GM21786 (cell line): ENCODE results near the gene TAB3.
A peak's percentile ranks its signal among the peaks of the same experiment; 100 is the strongest.

Experiments
- ATAC-seq: cut with Tn5 transposase; IDR thresholded peaks from one replicate; pipeline ENCODE4 v1.9.1; 2021; ENCODE audit not compliant: unreplicated experiment

The TAB3 gene, protein sequence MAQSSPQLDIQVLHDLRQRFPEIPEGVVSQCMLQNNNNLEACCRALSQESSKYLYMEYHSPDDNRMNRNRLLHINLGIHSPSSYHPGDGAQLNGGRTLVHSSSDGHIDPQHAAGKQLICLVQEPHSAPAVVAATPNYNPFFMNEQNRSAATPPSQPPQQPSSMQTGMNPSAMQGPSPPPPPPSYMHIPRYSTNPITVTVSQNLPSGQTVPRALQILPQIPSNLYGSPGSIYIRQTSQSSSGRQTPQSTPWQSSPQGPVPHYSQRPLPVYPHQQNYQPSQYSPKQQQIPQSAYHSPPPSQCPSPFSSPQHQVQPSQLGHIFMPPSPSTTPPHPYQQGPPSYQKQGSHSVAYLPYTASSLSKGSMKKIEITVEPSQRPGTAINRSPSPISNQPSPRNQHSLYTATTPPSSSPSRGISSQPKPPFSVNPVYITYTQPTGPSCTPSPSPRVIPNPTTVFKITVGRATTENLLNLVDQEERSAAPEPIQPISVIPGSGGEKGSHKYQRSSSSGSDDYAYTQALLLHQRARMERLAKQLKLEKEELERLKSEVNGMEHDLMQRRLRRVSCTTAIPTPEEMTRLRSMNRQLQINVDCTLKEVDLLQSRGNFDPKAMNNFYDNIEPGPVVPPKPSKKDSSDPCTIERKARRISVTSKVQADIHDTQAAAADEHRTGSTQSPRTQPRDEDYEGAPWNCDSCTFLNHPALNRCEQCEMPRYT

GRCh38 chrX:30889147-30890140, at the start of gene TAB3:
Gene TAB3, minus strand, starts transcription at chrX:30889254. Its CDS starts 29,666 bp downstream, at chrX:30859588.
- peak; percentile 87 for ATAC-seq

DNA sequence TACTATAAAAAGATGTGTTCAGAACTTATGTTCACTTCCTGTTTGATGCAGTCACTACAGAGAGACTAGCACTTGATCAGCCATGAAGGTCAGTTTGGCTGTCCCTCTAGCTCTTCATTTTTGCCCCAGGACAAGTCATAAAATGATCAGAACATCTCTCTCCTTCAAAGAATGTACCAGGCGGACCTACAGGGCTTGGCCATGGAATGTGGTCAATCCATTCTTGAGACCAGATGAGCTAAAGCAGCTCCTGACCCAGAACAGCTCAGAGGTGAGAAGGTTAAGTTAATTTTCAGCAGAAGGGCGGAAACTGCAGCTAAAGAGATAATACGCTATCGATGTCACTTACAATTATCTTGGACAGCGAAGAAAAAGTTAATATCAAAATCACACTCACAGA, 49.2 kb upstream of the TAB3 start:
- ATAC-seq = no peak

- ATAC-seq = no peak
Observed at GRCh38 chrX:30935985-30936384, 46.9 kb upstream of the TAB3 start.

- no peak for ATAC-seq
Observed at GRCh38 chrX:30931920-30932319, 42.9 kb upstream of the TAB3 start.

- ATAC-seq = no peak
Observed at GRCh38 chrX:30930679-30931078, 41.6 kb upstream of the TAB3 start.

DNA sequence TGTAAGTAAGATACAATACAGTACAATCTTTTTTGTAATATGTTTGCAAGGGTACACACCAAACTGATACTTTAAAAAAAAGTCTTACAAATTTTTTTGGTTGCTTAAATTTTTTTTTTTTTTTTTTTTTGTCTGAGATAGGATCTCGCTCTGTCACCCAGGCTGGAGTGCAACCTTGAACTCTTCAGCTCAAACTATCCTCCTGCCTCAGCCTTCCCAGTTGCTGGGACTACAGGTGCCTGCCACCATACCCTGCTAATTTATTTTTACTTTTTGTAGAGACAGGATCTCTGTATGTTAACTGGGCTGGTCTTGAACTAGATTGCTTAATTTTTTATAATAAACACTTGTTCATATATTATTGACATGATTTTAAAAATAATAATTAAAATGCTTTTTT, 41.1 kb upstream of the TAB3 start:
- ATAC-seq = no peak

- no peak for ATAC-seq
Observed at GRCh38 chrX:30920271-30920670, 31.2 kb upstream of the TAB3 start.

DNA sequence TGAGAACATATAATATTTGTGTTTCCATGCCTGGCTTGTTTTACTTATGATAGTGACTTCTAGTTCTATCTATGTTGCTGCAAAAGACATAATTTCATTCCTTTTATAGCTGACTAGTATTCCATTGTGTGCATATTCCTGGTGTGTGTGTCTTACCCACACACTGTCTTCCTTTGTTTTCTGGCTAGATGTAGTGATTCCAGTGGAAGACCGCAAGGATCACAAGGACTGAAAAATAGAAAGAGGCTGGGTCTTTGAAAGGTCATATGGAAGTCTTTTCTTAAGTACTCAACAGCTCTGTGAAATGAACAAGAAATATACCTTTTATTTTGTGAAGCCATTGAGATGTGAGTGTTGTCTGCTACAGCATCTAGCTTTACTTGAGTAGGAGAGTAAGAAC, 29.4 kb upstream of the TAB3 start:
- ATAC-seq = no peak

- no peak for ATAC-seq
Observed at GRCh38 chrX:30913492-30913891, 24.4 kb upstream of the TAB3 start.

DNA sequence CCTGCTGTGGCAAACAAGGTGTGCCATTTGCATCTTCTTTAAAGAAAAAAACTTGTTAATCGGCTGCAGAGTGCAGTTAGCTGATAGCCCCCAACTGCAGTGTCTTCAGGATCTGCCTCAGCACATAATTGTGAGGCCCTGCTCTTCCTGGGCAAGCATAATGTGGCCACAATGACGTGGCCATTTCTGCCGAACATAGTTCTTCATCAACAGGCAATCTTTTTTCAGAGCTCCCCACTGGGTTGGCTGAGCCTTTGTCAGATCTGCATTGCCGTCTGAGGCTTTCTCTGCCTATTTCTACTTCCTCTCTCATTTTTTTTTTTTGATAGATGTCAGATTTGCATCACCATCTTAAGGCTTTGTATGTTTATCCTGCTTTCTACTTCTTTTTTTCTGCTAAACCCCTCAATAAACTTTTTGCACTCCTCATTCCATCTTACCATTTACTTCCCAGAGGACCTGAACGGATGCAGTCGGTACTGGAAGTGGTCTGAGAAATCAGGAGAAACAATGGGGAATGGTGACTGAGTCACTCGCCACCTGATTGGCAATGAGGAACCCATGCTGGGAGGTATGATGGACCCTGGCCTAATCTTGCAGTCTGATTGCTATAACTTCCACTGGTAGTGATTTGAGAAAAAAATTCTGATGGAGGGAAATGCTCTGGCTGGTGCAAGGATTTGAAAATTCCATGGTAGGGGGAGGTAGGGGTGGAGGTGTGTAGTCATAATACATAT, 21.2 kb upstream of the TAB3 start:
- ATAC-seq = no peak

GRCh38 chrX:30906726-30907125, 17.7 kb upstream of the TAB3 start:
- ATAC-seq = no peak

GRCh38 chrX:30905321-30905720, 16.3 kb upstream of the TAB3 start:
- no peak for ATAC-seq

DNA sequence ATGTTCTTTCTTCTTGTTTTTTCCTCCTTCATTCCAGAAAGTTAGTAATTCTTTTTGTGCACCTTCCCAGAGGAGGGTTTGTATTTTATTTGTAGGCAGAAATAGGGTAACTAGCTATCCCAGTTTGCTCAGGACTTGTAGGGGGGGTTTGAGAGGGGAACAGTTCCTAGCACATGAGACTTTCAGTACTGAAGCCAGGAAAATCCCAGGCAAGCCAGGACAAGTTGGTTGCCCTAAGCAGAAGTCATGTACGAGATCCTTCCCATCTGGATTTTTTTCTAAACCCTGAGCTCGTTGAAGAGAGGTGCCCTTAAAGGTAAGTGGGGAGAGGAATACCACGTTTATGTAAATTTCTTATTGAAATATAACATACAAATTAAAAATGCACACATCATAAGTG, 15.6 kb upstream of the TAB3 start:
- no peak for ATAC-seq

DNA sequence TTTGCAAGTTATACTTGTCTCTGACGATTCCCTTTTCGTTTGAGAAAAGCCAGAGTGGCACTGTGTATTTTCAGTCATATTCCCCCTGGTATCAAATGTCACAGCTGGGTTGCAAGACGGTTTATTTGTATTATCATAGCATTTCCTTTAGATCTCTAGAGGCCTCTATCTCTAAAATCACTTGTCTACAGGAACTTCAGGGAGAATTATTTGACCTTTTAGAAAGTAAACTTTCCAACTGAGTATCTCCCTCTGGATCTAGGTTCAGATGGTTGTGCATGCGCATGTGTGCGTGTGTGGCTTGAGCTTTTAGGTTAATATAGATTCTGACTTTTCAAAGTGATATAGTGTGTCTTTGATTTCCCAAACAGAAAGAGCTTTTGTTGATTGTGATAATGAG, 15.1 kb upstream of the TAB3 start:
- no peak for ATAC-seq

DNA sequence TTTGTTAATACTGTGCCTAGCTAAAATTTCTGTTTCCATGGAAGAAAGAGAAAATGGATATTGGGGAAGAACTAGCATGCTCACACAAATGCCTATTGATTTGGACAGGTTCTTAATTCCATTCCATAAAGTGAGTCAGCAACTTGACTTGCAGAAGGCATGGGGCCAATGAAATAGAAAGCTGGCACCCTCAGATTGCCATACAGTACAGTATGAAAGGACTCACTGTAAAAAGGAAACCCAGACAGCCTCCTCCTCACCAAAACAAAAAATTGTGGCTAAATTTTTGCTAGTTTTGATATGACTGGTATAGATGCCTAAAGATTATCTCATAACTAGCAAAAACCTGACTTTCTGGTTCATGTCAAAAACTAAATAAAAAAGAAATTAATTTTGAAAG, 11.2 kb upstream of the TAB3 start:
- ATAC-seq = no peak

DNA sequence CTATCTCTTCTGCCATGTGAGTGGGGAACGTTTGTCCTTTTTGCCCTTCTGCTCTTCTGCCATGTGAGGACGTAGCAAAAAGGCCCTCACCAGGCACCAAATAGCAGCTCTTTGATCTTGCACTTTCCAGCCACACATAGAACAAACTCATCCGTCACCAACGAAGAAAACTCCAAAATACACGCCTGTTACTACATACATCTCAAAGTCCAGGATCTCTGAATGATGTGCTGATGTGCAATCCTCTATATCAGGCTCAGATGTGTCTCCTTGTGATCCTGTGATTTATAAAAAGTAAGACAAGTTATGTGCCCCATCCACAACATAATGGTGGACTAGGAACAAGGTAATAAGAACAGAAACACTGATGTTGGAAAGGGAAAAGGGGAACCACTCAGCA, 9.8 kb upstream of the TAB3 start:
- no peak for ATAC-seq

GRCh38 chrX:30895370-30895769, 6.3 kb upstream of the TAB3 start:
- no peak for ATAC-seq

DNA sequence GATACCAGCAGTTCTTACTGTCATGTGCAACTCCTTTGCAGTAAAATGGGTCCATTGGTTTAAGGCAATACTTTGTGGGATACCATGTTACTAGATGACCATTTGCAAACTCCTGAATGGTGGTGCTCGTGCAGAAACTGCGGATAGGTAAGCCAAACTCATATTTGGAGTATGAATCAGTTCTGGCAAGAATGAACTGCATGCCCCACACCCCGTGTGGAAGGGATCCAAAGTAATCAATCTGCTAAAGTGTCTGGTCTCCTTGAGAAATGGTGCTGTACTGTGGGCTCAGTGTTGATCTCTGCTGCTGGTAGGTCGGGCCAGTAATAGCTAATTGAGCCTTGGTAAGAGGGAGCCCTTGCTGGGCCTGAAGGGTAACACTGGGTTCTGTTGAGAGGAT, 4.2 kb upstream of the TAB3 start:
- ATAC-seq = no peak

GRCh38 chrX:30892591-30892990, 3.5 kb upstream of the TAB3 start:
- no peak for ATAC-seq

- peak; percentile 19 for ATAC-seq
Observed at GRCh38 chrX:30888526-30889146, 418 bp downstream of the TAB3 start.
